Caco-2 (cell line): ENCODE measurements around the gene FAM13A. TPM values are rescaled to one million over a fixed set of nuclear protein-coding genes. Genes with fewer than 3 reads are reported as not detected.

Source experiments
- BruUV-seq: library from RNA; stranded (reverse); fragments of 400-500 nt; replicated peaks from 2 replicates; lab custom pipeline; 2021; lab: Mats Ljungman, UMichigan
- CTCF ChIA-PET: fragments of 300-600 bp; sonication (Branson Sonifier 250); formaldehyde crosslinking; loops from one replicate; lab custom pipeline; 2022; ENCODE audit warnings: antibody characterized with exemption; lab: Charles Lee
- POLR2A ChIA-PET: fragments of 300-600 bp; sonication (Branson Sonifier 250); formaldehyde crosslinking; loops from one replicate; lab custom pipeline; 2022; ENCODE audit warnings: antibody characterized with exemption; lab: Charles Lee
- DNase-seq, 2 experiments: peaks; one replicate each; pipeline versions ENCODE4 v3.0.0 to v3.0.0-alpha.2; 2020 to 2022
- H3K27me3 ChIP-seq: replicated peaks from 2 replicates; pipeline ENCODE4 v1.6.0; 2011; ENCODE audit warnings: low read length; ENCODE audit not compliant: control insufficient read depth, insufficient read depth
- H3K36me3 ChIP-seq: 2 replicates; pipeline ENCODE4 v1.5.1; 2011; ENCODE audit warnings: low read length; ENCODE audit not compliant: control insufficient read depth, insufficient read depth
- H3K4me1 ChIP-seq: fragments of 250-450 bp; sonication (Bioruptor Pico); 2 replicates; pipeline ENCODE4 v1.5.1; 2020; ENCODE audit warnings: mild to moderate bottlenecking
- H3K4me3 ChIP-seq: 2 replicates; pipeline ENCODE4 v1.5.1; 2011; ENCODE audit warnings: low read depth, mild to moderate bottlenecking, control low read depth, low read length
- H3K9me3 ChIP-seq: fragments of 250-450 bp; sonication (Bioruptor Pico); 2 replicates; pipeline ENCODE4 v1.5.1; 2020; ENCODE audit warnings: mild to moderate bottlenecking, moderate library complexity
- H3K27ac Mint-ChIP-seq: one replicate; pipeline ENCODE4 v1.8.0; 2022; ENCODE audit warnings: mixed read lengths; ENCODE audit not compliant: unreplicated experiment
- H3K27me3 Mint-ChIP-seq: one replicate; pipeline ENCODE4 v1.8.0; 2022; ENCODE audit warnings: mixed read lengths; ENCODE audit not compliant: insufficient read depth, unreplicated experiment
- H3K36me3 Mint-ChIP-seq: one replicate; pipeline ENCODE4 v1.8.0; 2022; ENCODE audit warnings: mild to moderate bottlenecking, mixed read lengths; ENCODE audit not compliant: insufficient read depth, unreplicated experiment
- H3K4me1 Mint-ChIP-seq: one replicate; pipeline ENCODE4 v1.8.0; 2022; ENCODE audit warnings: low read depth, mixed read lengths; ENCODE audit not compliant: unreplicated experiment
- H3K4me3 Mint-ChIP-seq: one replicate; pipeline ENCODE4 v1.8.0; 2022; ENCODE audit warnings: mild to moderate bottlenecking, moderate library complexity, mixed read lengths; ENCODE audit not compliant: unreplicated experiment
- H3K9me3 Mint-ChIP-seq: one replicate; pipeline ENCODE4 v1.8.0; 2022; ENCODE audit warnings: mixed read lengths; ENCODE audit not compliant: unreplicated experiment
- intact Hi-C: fragments of 100-400 bp; cut with micrococcal nuclease; formaldehyde crosslinking; loops from one replicate; pipeline ENCODE4 v1.10.0; 2022; ENCODE audit not compliant: unreplicated experiment
- total RNA-seq: library from RNA; stranded (reverse); gene quantifications from 2 replicates; pipeline ENCODE4 v1.2.3, GENCODE V29; 2022
- TF ChIP-seq, protein P1 (sequence below), 2 experiments: fragments of 200-600 bp in 1 of 2; IDR thresholded peaks; 1 replicate in 1 of 2; 2 replicates in 1 of 2; pipeline versions ENCODE4 v1.5.1 to v1.8.0; 2011 to 2022; ENCODE audit warnings: antibody characterized with exemption in 1 of 2, control low read depth in 1 of 2, inconsistent platforms in 1 of 2, low read depth in 1 of 2, low read length in 1 of 2, mild to moderate bottlenecking in 1 of 2, moderate library complexity in 1 of 2; ENCODE audit not compliant: insufficient read depth in 1 of 2, severe bottlenecking in 1 of 2, unreplicated experiment in 1 of 2

The FAM13A gene
- total RNA-seq, 1 experiment from 2014 or later: 11.0 TPM

DNA sequence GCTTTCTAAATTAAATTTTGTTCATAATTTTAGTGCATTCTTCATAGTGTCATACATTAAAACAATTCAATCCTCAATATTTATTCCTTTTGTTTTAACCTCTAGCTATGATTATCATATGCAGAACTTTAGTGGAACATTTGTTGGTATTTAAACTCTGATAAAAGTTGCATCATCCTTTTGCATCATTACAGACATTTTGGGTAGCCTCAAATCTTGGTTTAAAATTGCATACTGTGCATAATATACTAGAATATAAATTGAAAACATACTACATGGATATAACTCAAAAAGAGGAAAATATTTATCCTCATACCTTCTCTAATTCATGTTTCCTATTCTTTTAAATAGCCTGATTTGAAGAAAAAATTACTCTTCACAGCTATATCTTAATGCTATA, 262.0 kb downstream of the FAM13A start:
- Histone ChIP-seq H3K27me3 (no peaks in the 10 kb centered on the region), H3K36me3 (no peaks in the 10 kb centered on the region), H3K9me3 (no peaks in the 10 kb centered on the region), H3K4me1 (no peaks in the 10 kb centered on the region), H3K4me3 (no peak overlapping the region)
- intact Hi-C loops: loop anchor here (10.0 kb wide), 1 partner anchor 260 kb away; no protein-coding TSS in a partner anchor
- no peaks in the 10 kb centered on the region for H3K9me3 Mint-ChIP-seq
- H3K27ac Mint-ChIP-seq: no peak overlapping the region
- DNase-seq: no peak
- peaks cover 7% of the 10 kb centered on the region for H3K4me1 Mint-ChIP-seq
- no peaks in the 10 kb centered on the region for H3K36me3 Mint-ChIP-seq
- H3K4me3 Mint-ChIP-seq: no peak overlapping the region
- ChIA-PET POLR2A (no interaction called here), CTCF (no interaction called here)
- TF ChIP-seq, protein P1, sequence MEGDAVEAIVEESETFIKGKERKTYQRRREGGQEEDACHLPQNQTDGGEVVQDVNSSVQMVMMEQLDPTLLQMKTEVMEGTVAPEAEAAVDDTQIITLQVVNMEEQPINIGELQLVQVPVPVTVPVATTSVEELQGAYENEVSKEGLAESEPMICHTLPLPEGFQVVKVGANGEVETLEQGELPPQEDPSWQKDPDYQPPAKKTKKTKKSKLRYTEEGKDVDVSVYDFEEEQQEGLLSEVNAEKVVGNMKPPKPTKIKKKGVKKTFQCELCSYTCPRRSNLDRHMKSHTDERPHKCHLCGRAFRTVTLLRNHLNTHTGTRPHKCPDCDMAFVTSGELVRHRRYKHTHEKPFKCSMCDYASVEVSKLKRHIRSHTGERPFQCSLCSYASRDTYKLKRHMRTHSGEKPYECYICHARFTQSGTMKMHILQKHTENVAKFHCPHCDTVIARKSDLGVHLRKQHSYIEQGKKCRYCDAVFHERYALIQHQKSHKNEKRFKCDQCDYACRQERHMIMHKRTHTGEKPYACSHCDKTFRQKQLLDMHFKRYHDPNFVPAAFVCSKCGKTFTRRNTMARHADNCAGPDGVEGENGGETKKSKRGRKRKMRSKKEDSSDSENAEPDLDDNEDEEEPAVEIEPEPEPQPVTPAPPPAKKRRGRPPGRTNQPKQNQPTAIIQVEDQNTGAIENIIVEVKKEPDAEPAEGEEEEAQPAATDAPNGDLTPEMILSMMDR (IDR thresholded peaks at IDR 0.05; ENCODE audit: insufficient read depth in 1 of 2, low read depth in 1 of 2, low read length in 1 of 2, severe bottlenecking in 1 of 2, unreplicated experiment in 1 of 2): no peak
- no peaks in the 10 kb centered on the region for H3K27me3 Mint-ChIP-seq
- BruUV-seq: no TSS peak

DNA sequence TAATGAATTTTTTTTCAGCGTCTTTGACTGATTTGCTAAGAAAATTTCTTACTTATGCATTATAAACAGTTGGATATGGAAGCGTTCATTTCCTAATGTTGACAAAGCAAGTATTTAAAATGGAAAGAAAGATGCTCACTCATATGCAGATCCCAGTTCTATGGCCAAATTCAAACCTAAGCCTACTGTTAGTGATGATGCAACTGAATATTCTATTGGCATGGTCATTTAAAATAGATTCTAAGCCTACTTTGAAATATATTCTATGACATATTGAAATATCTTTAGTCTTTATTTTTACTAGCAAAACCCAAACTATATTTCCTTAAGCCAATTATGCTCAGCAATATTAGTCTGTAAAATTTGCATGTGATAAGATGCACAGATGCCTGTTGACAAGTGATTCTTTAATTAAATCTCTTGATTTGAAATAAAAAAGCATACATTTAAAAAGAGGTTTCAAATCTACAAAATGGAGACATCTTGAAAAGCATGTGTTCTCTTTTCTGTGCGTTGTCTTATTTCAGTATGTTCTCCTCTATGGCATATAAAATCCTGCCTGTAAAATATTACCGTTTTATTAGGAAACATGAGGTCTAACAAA, 262.8 kb downstream of the FAM13A start:
- CTCF ChIA-PET: no interaction called here
- Mint-ChIP-seq H3K9me3 (no peaks in the 10 kb centered on the region), H3K27me3 (no peaks in the 10 kb centered on the region), H3K36me3 (no peaks in the 10 kb centered on the region), H3K4me3 (no peak overlapping the region), H3K27ac (no peak overlapping the region), H3K4me1 (peaks cover 12% of the 10 kb centered on the region)
- TF ChIP-seq, protein P1 (IDR thresholded peaks at IDR 0.05; ENCODE audit: insufficient read depth in 1 of 2, low read depth in 1 of 2, low read length in 1 of 2, severe bottlenecking in 1 of 2, unreplicated experiment in 1 of 2): no peak
- H3K27me3 ChIP-seq: no peaks in the 10 kb centered on the region
- no TSS peak for BruUV-seq
- H3K4me1 ChIP-seq: no peaks in the 10 kb centered on the region
- intact Hi-C loops: loop anchor here (10.0 kb wide), 1 partner anchor 259 kb away; no protein-coding TSS in a partner anchor
- no peaks in the 10 kb centered on the region for H3K36me3 ChIP-seq
- H3K9me3 ChIP-seq: no peaks in the 10 kb centered on the region
- no peak for DNase-seq
- POLR2A ChIA-PET: no interaction called here
- H3K4me3 ChIP-seq: no peak overlapping the region

DNA sequence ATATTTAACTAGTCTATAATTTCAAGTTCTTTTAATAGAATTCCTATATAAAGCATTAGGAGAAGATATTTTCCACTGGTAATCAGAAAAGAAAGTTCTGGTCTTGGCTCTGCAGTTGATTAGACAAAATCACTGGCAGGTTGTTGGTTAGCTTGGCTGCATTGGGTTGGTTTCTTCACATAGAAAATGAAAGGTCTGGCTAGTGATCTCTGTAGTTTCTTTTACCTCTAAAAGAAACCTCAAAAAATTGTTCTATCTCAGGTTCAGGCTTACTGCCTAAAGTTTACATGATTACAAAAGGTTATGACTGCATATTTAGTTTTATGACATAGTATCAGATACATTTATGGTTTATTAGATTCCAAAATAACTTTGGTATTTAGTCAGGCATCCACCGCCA, 263.5 kb downstream of the FAM13A start:
- H3K4me1 Mint-ChIP-seq: peaks cover 14% of the 10 kb centered on the region
- H3K27me3 Mint-ChIP-seq: no peaks in the 10 kb centered on the region
- Histone ChIP-seq H3K4me1 (no peaks in the 10 kb centered on the region), H3K27me3 (no peaks in the 10 kb centered on the region), H3K4me3 (no peak overlapping the region), H3K9me3 (no peaks in the 10 kb centered on the region), H3K36me3 (no peaks in the 10 kb centered on the region)
- H3K9me3 Mint-ChIP-seq: no peaks in the 10 kb centered on the region
- H3K4me3 Mint-ChIP-seq: no peak overlapping the region
- ChIA-PET POLR2A (no interaction called here), CTCF (no interaction called here)
- intact Hi-C loops: loop anchor here (10.0 kb wide), 1 partner anchor 259 kb away; no protein-coding TSS in a partner anchor
- TF ChIP-seq, protein P1 (IDR thresholded peaks at IDR 0.05; ENCODE audit: insufficient read depth in 1 of 2, low read depth in 1 of 2, low read length in 1 of 2, severe bottlenecking in 1 of 2, unreplicated experiment in 1 of 2): no peak
- H3K36me3 Mint-ChIP-seq: no peaks in the 10 kb centered on the region
- H3K27ac Mint-ChIP-seq: no peak overlapping the region
- BruUV-seq: no TSS peak
- DNase-seq: no peak
